Stimulated activated CD8-positive, alpha-beta memory T cell treated with anti-CD3 and anti-CD28 coated beads, Interleukin-2, amount 100 ng/mL, for 1 hour (primary cell): ENCODE measurements around the gene PIR.

ENCODE experiments used
- DNase-seq, 2 donors: peaks; one replicate each; pipeline ENCODE4 v3.0.0-alpha.2; 2020; ENCODE audit warnings: low read depth in 2 of 2

The PIR gene

DNA sequence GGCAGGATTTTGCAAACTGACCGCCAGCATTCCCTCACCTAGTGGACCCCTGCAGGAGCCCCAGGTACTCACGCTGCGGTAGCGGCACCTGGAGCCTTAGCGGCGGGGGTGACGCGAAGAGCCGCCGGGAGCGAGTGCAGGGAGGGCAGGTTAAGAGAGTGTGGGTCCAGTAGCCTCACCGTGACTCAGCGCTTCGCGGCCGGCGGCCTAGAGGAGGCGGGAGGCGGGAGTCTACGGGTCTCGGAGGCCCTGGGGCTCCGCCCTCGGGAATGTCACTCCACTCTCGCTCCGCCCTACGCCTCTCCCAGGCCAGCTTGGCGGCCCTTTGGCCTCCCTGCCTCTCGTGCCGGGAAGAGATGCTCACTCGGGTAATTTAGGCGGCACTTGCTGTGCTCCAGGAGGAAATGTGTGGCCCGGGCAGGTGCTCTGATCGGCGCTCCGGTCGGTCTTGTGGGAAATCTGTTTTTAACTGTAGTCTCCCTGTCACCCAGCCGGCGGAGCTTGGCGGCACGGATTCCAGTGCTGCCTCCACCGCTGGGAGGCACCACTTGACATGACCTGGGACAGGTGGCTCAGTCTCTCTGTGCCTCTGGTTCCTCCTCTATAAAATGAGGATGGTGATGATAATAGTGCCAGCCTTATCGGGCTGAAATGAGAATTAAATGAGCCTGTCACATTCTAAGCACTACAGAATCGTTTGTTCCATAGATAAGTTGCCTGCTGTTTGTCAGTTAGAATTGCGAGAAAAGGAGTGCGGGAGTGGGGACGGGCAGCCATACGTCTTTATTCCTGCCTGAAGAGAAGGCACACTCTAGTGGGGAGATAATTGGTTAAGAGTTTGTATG, at the start of gene PIR:
TSS of gene PIR (minus strand) at position 216 of the 845 bp plus-strand sequence. CDS start 2,076 bp downstream, outside the sequence.
- DNase-seq = peak in 1 of 2 donors; percentile 12

DNA sequence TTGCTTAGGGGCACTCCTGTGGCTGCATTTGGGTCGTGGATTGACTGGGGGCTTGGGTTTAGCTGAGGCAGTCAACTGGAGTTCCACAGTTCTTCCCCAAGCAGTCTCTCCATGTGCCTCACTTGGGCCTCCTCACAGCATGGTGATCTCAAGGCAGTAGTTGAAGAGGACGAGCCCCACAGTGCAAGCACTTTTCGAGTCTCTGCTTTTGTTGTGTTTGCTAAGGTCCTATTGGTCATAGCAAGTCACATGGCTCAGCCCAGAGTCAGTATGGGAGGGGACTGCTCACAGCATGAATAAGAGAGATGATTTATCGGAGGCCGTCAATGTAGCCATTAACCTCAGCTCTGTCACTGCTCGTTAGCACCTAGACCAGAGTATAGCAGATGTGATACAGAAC, 37.2 kb upstream of the PIR start:
- no peak for DNase-seq

DNA sequence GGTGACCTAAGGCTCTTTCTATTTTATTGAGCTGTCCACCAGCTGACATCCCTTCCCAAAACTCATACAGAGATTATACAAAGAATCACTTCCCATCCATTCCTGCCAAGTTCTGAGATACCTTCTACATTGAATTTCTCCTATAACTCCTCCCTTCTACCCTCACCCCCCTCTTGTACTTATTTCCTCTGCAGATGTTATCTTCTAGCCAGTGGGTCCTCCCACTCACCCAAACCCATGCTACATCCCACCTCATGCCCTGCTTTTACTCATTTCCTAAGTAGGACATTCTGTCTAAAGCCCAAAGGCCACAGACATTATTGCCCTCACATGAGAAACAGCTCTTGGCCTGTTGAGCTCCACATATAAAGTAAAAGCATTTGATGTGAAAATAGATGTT, 36.0 kb upstream of the PIR start:
- DNase-seq = no peak

DNA sequence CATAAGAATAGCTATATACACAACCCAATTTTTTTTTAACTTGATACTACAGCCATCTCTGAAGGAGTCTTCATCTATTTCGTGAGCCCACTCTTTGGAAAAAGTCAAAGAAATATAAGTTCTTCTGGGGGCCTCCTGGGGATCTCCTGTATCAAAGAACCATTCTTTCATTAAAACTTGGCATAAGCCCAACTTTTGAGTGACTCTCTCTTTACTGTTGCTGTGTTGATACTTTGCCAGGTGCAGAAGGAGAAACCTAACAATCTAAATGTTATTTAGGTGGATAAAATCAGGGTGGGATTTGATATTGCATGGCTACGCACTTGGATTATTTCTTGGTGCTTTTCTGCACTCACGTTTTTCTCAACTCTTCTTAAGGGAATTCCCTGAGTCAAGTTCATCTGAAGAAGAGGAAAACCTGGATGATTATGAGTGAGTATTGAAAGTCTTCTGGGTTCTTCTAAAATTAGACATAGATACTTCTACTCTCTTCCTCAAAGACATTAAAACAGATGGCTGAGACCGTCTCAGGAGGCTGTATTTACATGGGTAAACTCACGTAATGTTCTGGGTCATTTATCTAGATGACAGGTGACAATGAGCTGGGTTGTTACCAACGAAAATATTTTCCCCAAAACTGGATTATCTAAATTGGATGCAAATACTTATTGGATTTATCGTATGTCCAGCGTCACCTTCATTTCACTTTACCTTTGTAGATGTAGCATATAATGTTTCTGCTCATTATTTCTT, 32.7 kb upstream of the PIR start:
- DNase-seq = no peak

DNA sequence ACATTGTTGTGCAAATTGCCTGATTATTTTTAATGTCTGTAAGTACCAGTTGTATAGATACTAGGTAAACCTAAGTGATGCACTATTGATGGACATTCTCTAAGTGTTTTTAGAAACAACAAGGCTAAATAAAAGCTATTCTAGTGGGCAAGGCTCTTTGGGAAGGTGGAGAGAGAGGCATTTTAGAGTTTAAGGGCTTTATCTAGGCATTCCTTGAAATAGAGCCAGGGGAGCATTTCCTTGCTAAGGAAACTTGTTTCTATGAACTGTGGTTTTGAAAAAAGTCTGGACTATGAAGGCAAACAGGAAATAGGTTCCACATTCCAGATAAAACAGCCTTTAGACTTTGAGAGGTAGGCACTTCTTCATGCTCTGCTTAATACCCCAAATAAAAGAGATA, 31.3 kb upstream of the PIR start:
- no peak for DNase-seq

DNA sequence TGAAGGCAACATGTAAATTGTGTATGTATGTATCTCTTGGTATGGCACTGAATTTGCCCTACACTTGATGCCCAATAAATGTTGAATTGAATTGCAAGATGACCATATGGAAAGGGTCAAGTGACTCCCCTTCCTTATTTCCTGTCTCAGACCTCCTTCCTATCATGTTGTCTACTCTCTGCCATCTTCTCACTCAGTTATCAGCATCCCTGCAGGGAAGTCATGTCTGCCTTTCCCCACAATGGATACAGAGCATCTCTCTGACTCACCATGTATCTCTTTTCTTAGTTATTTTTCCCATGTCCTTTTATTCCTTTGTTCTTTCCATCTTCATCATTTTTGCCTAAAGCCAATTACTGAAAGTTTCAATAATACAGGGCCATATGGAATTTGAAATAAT, 30.0 kb upstream of the PIR start:
- no peak for DNase-seq

DNA sequence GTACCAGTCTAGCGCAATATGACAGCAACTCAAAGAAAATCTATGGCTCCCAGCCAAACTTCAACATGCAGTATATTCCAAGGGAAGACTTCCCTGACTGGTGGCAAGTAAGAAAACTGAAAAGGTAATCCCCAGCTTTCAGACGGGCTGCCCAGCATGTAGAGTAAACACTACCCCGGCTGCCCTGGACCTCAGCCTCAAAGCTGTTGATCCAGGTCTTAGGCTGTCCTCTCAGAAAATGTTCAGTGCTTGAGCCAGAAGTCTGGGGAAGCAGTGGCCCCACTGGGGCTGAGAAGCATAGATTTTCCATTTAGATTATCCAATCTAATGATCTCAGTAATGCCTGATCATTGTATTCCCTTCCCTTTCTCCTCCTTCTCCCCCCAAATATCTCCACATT, 29.3 kb upstream of the PIR start:
- no peak for DNase-seq

DNA sequence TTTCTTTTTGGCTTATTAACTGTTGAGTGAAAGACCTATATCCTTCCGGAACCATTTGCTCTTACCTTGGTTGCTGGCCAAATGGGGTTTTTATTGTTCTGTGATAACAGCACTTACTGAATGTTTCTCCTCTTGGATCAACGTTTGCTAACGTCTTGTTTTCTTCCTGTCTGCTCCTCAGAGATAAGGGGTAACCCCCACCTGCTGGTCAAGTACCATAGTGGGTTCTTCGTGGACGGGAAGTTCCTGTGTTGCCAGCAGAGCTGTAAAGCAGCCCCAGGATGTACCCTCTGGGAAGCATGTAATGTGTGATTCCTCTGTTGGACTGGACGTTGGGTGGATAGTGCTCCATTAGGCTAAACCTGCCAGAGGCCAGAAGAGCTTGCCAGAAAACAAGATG, 22.8 kb upstream of the PIR start:
- DNase-seq = no peak

DNA sequence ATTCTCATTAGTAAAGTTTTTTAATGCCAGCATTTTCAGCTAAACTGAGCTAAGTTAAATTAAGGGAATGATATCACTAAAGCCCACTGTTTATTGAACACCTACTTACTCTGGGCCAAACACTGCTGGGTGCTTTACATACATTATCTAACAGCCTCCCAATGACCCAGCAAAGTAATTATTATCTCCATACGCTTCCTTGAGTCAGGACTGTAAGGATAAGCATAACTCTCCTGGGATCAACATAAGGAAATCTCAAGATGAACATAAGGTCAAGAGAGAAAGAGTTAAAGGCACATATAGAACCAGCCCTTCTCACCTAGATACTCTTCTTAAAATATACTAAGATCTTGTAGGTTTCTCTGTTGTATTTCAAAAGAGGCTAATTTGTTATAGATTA, 21.1 kb upstream of the PIR start:
- no peak for DNase-seq

DNA sequence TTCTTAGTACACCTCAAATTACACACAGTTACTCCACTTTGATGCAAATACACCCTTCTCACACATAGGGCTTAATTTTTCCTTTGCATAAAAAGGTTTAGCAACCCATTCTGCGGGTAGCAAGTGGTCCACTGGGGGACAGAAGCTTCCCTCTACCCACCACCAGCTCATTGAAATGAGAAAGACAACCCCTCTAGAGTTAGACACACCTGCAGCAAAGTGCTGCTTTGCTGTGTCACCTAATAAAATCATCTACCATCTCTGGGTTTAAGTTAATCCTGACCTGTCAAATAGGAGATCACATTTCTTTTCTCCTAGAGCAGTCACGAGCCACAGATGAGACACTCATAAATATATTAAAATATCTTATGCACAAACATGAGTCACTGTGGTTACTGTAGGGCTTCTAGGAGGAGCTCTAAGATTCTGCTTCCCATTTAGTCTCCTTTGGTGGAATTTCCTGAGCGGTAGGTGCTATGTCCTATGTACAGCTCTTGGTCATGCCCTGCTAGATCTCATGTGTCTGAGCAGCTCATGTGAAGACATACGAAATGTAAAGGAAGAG, 19.4 kb upstream of the PIR start:
- DNase-seq = no peak

DNA sequence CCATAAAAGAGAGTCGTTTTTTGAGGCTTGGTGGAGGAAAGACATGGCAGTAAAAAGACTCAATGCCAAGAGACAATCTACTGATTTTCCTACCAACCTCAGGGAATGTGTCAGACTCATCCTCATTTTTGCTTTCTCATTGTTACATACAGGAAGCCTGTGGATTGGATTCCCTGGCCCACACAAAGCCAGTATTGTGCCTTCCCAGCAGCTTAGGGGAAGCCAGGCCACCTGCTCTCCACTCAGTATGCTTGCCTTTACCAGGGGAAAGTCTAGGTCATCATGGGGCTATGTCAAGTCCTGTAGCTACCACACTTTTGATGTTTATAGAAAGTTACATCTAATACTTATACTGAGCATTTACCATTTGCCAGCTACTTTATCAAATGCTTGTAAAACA, 18.4 kb upstream of the PIR start:
- DNase-seq = no peak

DNA sequence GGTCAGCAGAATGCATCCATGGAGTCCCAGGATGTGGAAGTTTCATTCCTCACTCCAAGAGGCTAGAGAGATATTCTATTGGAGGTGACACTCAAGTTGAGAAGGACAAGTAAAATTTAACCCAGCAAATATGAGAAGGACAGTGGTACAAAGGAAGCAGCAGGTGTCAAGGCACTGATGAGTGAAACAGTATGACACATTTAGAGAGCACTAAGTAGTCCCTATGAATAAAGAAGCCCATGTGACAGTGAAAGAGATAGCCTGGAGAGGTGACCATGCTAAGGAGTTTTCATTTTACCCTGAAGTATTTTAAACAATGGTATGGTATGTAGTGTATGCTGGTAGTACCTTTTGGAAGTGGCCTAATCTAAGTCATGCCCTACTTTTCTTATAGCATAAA, 16.7 kb upstream of the PIR start:
- DNase-seq = no peak

DNA sequence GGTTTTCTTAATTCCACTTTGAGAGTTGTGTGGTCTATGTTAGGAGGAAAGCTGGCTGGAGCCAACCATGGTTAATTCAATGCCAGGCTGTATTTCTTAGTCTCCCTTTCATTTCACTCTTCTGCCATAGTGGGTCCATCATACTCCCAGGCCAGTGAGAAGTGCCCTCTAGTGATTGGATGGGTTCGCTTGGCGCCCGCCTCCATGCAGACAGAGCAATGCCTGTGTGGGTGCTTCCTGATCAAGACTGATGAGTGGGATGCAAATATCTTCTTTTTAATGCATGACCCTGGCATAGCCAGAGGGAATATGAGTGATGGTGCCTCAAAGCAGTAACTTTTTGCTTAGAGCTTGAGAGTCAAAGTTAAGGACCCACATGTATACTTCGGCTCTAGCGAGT, 13.9 kb upstream of the PIR start:
- no peak for DNase-seq

DNA sequence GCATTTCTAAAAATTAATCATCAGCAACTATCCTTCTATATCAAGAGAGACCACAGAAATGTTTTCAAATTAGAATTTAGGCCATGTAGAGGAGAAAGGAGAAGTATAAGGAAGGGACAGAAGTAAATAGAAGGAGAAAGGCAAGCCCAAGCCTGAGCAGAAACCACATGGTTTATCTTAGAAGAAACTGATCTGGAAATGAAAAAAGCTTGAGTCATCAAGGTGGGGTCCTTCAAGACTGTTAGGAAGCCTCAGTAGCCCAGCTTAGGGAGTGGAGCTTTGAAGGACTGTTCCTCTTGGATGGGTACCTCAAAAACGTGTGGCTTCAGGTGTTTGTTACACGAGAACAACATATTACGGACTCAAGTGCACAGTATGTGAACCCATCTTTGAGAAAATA, 12.0 kb upstream of the PIR start:
- no peak for DNase-seq

DNA sequence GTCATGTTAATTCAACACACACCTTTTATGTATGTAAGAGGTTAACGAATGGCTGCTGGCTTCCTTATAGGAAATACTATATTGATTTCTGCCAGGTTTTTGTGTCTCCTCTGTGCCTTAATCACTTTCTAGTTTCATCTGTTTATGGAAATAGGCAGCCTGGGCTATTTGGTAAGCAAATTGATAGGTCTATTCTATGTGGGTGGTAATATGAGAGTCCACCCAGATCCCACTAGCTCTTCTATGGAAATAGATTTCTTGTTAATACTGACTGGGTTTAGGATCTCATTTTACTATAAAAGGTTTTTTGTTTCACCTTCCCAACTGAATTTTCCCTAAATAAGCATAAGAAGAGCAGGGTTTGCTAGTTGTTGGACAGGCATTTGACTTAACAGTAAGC, 11.5 kb upstream of the PIR start:
- no peak for DNase-seq

DNA sequence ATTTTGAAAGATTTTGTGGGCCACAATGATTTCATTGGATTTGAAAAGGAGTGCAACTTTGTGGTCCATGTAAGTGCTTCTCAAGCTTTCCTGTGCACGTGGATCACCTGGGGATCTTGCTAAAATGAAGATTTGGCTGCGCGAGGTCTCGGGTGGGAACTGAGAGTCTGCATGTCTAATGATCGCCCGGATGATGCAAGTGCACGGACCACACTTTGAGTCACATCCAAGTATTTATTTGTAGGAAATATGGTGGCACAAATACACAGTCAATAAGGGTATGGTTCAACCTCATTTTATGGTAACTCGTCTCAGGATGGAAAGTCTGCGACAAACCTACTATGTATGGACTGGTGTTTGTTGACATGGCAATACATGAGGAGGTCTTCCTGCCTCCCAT, 8.4 kb upstream of the PIR start:
- no peak for DNase-seq

DNA sequence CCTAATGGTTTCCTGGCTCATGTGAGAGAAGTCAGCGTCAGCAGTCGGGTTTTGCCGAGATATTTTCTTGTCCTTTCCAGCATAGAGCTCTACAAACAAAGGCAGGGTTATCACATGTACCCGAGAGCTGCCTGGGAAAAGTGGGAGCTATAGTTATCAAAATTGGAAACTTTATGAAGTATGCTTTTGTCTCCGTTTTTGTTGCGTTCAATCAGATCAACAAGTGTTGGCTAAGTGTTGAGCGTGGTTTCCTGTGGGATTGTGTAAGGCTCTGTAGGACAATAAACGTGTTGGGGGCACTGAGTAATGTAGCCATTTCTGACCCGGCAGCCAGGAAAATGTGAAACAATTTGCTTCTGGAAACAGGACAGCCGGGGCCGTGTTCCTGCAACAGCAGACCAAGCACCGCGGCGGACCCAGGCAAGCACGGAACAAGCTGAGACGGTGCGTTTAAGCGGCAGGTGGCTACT, 7.4 kb upstream of the PIR start, which contains the start of gene BMX:
TSS of gene BMX (plus strand) at position 311 of the 470 bp plus-strand sequence. CDS start 7,547 bp downstream, outside the sequence.
- no peak for DNase-seq

DNA sequence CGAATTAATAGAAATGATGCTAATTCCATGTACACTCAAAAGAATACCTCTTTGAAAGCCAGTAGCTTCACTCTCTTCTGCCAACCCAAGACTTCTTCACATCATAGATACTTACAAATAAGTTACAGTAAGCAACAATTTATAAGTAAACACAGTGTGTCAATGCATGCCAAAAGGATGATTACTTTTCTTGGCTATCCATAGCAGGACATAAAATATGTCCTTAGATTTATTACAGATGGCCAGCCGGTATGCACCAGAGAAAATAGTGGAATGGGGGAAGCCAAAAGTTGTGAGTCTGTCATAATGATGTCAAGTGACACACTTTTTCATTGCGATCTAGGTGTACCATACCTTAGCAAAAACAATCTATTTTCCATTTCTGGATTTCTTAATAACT, 6.8 kb upstream of the PIR start:
- DNase-seq = no peak

DNA sequence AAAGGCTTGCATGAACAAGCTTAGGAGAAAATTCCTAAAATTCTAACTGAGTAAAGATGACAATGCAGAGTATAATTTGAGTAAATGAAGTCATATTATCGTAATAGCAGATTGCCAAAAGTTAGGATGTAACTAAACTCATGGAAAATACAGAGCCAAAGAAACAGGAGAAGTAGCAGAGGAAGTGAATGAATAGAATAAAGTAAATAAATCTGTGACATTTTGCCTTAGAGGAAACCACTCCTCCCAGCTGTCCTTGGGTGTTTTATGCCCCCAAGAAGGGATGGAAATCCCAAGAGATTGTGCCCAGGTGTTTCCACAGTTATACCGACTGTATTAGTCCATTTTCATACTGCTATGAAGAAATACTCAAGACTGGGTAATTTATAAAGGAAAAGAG, 5.6 kb upstream of the PIR start:
- no peak for DNase-seq

DNA sequence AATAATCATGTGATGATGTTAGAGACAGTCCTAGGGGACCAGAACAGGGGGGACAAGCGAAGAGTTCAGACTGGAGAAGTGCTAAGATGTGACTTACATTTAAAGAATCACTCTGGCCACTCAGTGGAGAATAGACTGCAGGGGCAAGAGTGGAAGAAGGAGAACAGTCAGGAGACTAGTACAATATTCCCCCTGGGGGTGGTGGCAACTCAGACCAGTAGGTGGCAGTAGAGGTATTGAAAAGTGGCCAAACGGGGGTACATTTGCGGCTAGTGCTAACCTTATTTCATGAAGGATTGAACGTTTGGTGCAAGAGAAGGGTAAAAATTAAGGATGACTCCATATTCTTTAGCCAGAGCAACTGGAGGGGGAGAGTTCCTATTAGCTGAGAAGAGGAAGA, 4.7 kb upstream of the PIR start:
- no peak for DNase-seq

DNA sequence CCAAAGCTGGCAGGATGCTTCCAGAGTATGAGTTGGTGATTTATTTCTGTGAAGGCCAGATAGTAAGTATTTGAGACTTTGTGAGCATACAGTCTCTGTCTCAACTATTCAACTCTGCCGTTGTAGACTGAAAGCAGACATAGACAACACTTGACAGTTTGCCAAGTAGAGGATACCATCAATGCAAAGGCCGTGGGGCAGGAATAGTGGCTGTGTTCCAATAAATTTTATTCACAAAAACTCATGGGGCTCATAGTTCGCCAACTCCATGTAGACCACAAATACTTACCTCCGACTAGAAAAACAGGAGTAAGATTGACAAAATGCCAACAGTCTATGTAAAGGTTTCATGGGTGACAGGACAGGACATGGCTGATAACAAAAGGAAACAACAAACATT, 3.7 kb upstream of the PIR start:
- DNase-seq = no peak

DNA sequence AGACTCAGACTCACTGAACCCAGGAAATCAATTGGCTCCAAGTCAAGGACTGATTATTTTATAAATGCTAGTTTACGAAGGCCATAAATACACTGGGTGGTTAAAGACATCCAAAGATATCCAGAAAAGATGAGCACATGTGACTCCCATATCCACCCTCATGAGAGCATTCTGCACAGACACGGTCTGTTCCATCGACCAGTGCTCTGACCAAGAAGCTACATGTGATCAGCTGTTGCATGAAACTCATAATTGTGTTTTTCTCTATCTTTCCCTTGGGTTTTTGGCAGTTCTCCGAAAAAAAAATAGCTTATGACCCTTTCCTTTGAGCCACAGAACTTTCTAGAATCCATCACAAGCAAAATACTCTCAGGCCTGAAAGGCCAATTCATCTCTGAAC, 2.7 kb upstream of the PIR start:
- DNase-seq = no peak

DNA sequence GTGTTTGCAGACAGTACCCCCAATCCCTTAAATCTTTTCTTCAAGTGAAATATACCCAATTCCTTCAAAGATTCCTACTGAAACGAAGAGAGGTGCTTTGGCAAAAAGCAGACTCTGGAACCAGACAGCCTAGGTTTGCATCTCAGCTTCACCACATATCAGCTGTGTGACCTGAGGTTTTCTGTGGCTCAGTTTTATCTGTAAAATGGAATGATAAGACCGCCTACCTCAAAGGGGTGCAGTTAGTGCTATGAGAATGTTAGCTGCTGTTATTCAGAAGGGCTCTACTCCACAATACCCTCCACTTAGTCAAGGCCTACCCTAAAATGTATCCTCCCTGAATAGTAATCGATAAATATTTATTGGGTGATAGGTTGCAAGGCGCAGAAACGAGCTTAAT, 664 bp downstream of the PIR start:
- no peak for DNase-seq
